Natural killer cell (primary cell): Measurements from ENCODE around the gene ZNF33A. TPM values are rescaled to one million over a fixed set of nuclear protein-coding genes. Genes with fewer than 3 reads are reported as not detected.
"Not testable (repeated sequence)": the region's sequence is repeated elsewhere in the genome, so short reads cannot be mapped to it uniquely, and the experiment has no call there.

Source experiments
- ATAC-seq, 3 donors: fragments of 150-1000 bp in 2 of 3; fragments of 200-7000 bp in 1 of 3; cut with Tn5 transposase; 1 replicate in 1 of 3; 2 replicates in 2 of 3; pipeline ENCODE4 v1.10.0; 2021; ENCODE audit warnings: mild to moderate bottlenecking in 2 of 3, moderate library complexity in 2 of 3
- DNase-seq, 2 donors: peaks; one replicate each; pipeline versions ENCODE4 v3.0.0 to v3.0.0-alpha.2; 2013 to 2021; ENCODE audit warnings: mixed read lengths in 1 of 2
- H3K27ac ChIP-seq: one replicate; pipeline ENCODE4 v1.5.1; 2013; ENCODE audit warnings: mild to moderate bottlenecking, low read length
- H3K27me3 ChIP-seq: one replicate; pipeline ENCODE4 v1.6.1; 2013; ENCODE audit warnings: low read length; ENCODE audit not compliant: control insufficient read depth, insufficient read depth
- H3K36me3 ChIP-seq: one replicate; pipeline ENCODE4 v1.6.1; 2013; ENCODE audit warnings: low read length; ENCODE audit not compliant: control insufficient read depth, insufficient read depth
- H3K4me1 ChIP-seq: one replicate; pipeline ENCODE4 v1.6.1; 2013; ENCODE audit warnings: low read length; ENCODE audit not compliant: control insufficient read depth, insufficient read depth
- H3K4me3 ChIP-seq: one replicate; pipeline ENCODE4 v1.5.1; 2013; ENCODE audit warnings: low read length
- H3K9me3 ChIP-seq: one replicate; pipeline ENCODE4 v1.6.1; 2013; ENCODE audit warnings: low read length; ENCODE audit not compliant: control insufficient read depth, insufficient read depth
- H3K27ac Mint-ChIP-seq, 2 donors: one replicate each; pipeline ENCODE4 v1.8.0; 2022; ENCODE audit warnings: mild to moderate bottlenecking in 2 of 2, mixed read lengths in 2 of 2, moderate library complexity in 1 of 2
- H3K27me3 Mint-ChIP-seq, 2 donors: one replicate each; pipeline ENCODE4 v1.8.0; 2022; ENCODE audit warnings: low read depth in 2 of 2, mixed read lengths in 2 of 2
- H3K36me3 Mint-ChIP-seq: one replicate; pipeline ENCODE4 v1.8.0; 2022; ENCODE audit warnings: mixed read lengths
- H3K4me1 Mint-ChIP-seq, 2 donors: one replicate each; pipeline ENCODE4 v1.8.0; 2022; ENCODE audit warnings: mixed read lengths in 2 of 2
- H3K4me3 Mint-ChIP-seq: one replicate; pipeline ENCODE4 v1.8.0; 2022; ENCODE audit warnings: mild to moderate bottlenecking, moderate library complexity, mixed read lengths
- H3K9me3 Mint-ChIP-seq, 2 donors: one replicate each; pipeline ENCODE4 v1.8.0; 2022; ENCODE audit warnings: mixed read lengths in 2 of 2
- CTCF ChIP-seq: fragments of 200-600 bp; IDR thresholded peaks from one replicate; pipeline ENCODE4 v1.8.0; 2022; ENCODE audit warnings: antibody characterized with exemption
- WGBS: methylation state at CpG from one replicate; pipeline ENCODE4 v1.1.7; 2013; ENCODE audit warnings: missing lambda C conversion rate; ENCODE audit not compliant: insufficient coverage; 5-methylcytosine and 5-hydroxymethylcytosine counted together
- intact Hi-C: fragments of 100-400 bp; cut with micrococcal nuclease; formaldehyde crosslinking; loops from one replicate; pipeline ENCODE4 v1.14.2; 2022
- total RNA-seq, 4 donors: library from RNA; stranded (reverse); fragments of 120-200 nt in 1 of 4; gene quantifications; one replicate each; pipeline versions ENCODE4 v1.2.3 to v1.2.4, GENCODE V29; 2013 to 2022

Gene ZNF33A
- total RNA-seq, 3 donors from 2014 or later (not counting 1 experiment from before 2014, with no cell fraction given): 31.2 to 44.7 (median 34.1) TPM

GRCh38 chr10:37991655-37992054 lies 18.8 kb upstream of the ZNF33A start:
- H3K9me3 Mint-ChIP-seq: no peaks in the 10 kb centered on the region
- TF ChIP-seq CTCF: no peak

GRCh38 chr10:37992083-37992482 lies 18.4 kb upstream of the ZNF33A start:
- Mint-ChIP-seq H3K4me1 (no peaks in the 10 kb centered on the region), H3K27me3 (peaks cover 0 to 7% of the 10 kb centered on the region in 2 donors), H3K9me3 (no peaks in the 10 kb centered on the region), H3K4me3 (no peak overlapping the region), H3K27ac (no peak overlapping the region), H3K36me3 (no peaks in the 10 kb centered on the region)
- 82% methylated on average over 3 of the region's 3 CpGs for WGBS
- no peaks in the 10 kb centered on the region for H3K36me3 ChIP-seq
- ATAC-seq (no peak), DNase-seq (no peak)
- no peak for TF ChIP-seq CTCF
- H3K4me3 ChIP-seq: no peak overlapping the region
- no peaks in the 10 kb centered on the region for H3K4me1 ChIP-seq
- H3K27me3 ChIP-seq: no peaks in the 10 kb centered on the region
- no peak overlapping the region for H3K27ac ChIP-seq
- intact Hi-C loops: no loop called here
- no peaks in the 10 kb centered on the region for H3K9me3 ChIP-seq

More at GRCh38 chr10:37991655-37992054, 18.8 kb upstream of the ZNF33A start:
- Histone ChIP-seq H3K9me3 (no peaks in the 10 kb centered on the region), H3K4me3 (no peak overlapping the region), H3K27me3 (no peaks in the 10 kb centered on the region), H3K36me3 (no peaks in the 10 kb centered on the region), H3K27ac (no peak overlapping the region), H3K4me1 (no peaks in the 10 kb centered on the region)
- ATAC-seq (no peak), DNase-seq (no peak)
- Mint-ChIP-seq H3K4me3 (no peak overlapping the region), H3K36me3 (no peaks in the 10 kb centered on the region), H3K27ac (no peak overlapping the region), H3K27me3 (peaks cover 0 to 7% of the 10 kb centered on the region in 2 donors), H3K4me1 (no peaks in the 10 kb centered on the region)
- no CpG with 5 or more reads among the region's 2 CpGs for WGBS
- intact Hi-C loops: no loop called here

GRCh38 chr10:37998920-37999319 lies 11.6 kb upstream of the ZNF33A start:
- H3K9me3 Mint-ChIP-seq, H3K27ac Mint-ChIP-seq, H3K9me3 ChIP-seq, H3K27ac ChIP-seq, DNase-seq, H3K36me3 ChIP-seq, H3K4me3 Mint-ChIP-seq, H3K4me1 ChIP-seq, ATAC-seq, H3K27me3 ChIP-seq, H3K27me3 Mint-ChIP-seq, H3K36me3 Mint-ChIP-seq, intact Hi-C loops, H3K4me3 ChIP-seq, H3K4me1 Mint-ChIP-seq: not testable (repeated sequence)
- no CpG with 5 or more reads among the region's 3 CpGs for WGBS

- H3K36me3 Mint-ChIP-seq, H3K4me3 ChIP-seq, H3K4me1 Mint-ChIP-seq, H3K27me3 Mint-ChIP-seq, H3K27ac ChIP-seq, H3K4me1 ChIP-seq, H3K27me3 ChIP-seq, H3K4me3 Mint-ChIP-seq, DNase-seq, H3K9me3 ChIP-seq, H3K27ac Mint-ChIP-seq, H3K36me3 ChIP-seq, H3K9me3 Mint-ChIP-seq, intact Hi-C loops, ATAC-seq: not testable (repeated sequence)
- no CpG with 5 or more reads among the region's 1 CpG for WGBS
Measured at GRCh38 chr10:38000474-38000873, 10.0 kb upstream of the ZNF33A start.

- WGBS: 96% methylated on average over 6 of the region's 6 CpGs
- Histone ChIP-seq H3K4me3 (no peak overlapping the region), H3K4me1 (no peaks in the 10 kb centered on the region), H3K27ac (no peak overlapping the region), H3K9me3 (no peaks in the 10 kb centered on the region), H3K27me3 (no peaks in the 10 kb centered on the region), H3K36me3 (no peaks in the 10 kb centered on the region)
- Mint-ChIP-seq H3K4me1 (no peaks in the 10 kb centered on the region), H3K4me3 (no peak overlapping the region), H3K9me3 (no peaks in the 10 kb centered on the region), H3K27me3 (peaks cover 0 to under 1% of the 10 kb centered on the region in 2 donors), H3K36me3 (no peaks in the 10 kb centered on the region), H3K27ac (no peak overlapping the region)
- no peak for DNase-seq
- TF ChIP-seq CTCF: no peak
- no peak for ATAC-seq
- intact Hi-C loops: no loop called here
Measured at GRCh38 chr10:38003026-38003425, 7.4 kb upstream of the ZNF33A start.
